Measurements from ENCODE around the gene KCTD6.

GRCh38 chr3:58540176-58540858 is 48.4 kb downstream of the KCTD6 start:
- no peak for TF ChIP-seq CTCF (IDR thresholded peaks at IDR 0.05; ENCODE audit: low read length)
- no peak for TF ChIP-seq EZH2 (IDR thresholded peaks at IDR 0.05; ENCODE audit: borderline replicate concordance, low read length)
